Measurements from ENCODE around the gene TNFSF8. TPM values are rescaled to one million over a fixed set of nuclear protein-coding genes. Genes with fewer than 3 reads are reported as not detected.

TNFSF8 gene
- total and polyA plus RNA-seq, 2 of the 4 experiments (the other 2 are of a cell fraction): not detected

- intact Hi-C loops (cut with micrococcal nuclease) (no loop called here), dilution Hi-C loops (cut with HindIII; ENCODE audit: low sequenced_read_pairs, unreplicated experiment) (no loop called here), in situ Hi-C loops (cut with MboI; ENCODE audit: low sequenced_read_pairs) (no loop called here)
- H4K20me1 ChIP-seq (ENCODE audit: insufficient read depth, low read length): no peaks in the 10 kb centered on the region
- DNase-seq (no peak), ATAC-seq (ENCODE audit: low read depth) (no peak)
- CTCF ChIA-PET: interaction anchor here (1.1 kb wide), 1 partner anchor 9 kb away, joined by 4 read pairs; no protein-coding TSS in a partner anchor
- BruUV-seq (replicated peaks): no TSS peak
- H3K27ac ChIP-seq (ENCODE audit: insufficient read depth, low read length): no peak overlapping the region
- no peaks in the 10 kb centered on the region for H3K4me1 ChIP-seq (ENCODE audit: control insufficient read depth, insufficient read depth, low read length)
- WGBS, 2 experiments (ENCODE audit: extremely low coverage in 2 of 2, insufficient read length in 1 of 2): 81% methylated on average over 2 of the region's 5 CpGs; no CpG with 5 or more reads in 1 of the 2 experiments
- no peak for TF ChIP-seq SMC3 (IDR thresholded peaks at IDR 0.05; ENCODE audit: low read depth, low read length)
- no peak for TF ChIP-seq MAZ (IDR thresholded peaks at IDR 0.05; ENCODE audit: borderline replicate concordance, low read depth, low read length)
- no peak for TF ChIP-seq RAD21 (IDR thresholded peaks at IDR 0.05; ENCODE audit: low read length)
- no peak for TF ChIP-seq USF2 (IDR thresholded peaks at IDR 0.05; ENCODE audit: low read depth, low read length)
- TF ChIP-seq MXI1 (IDR thresholded peaks at IDR 0.05; ENCODE audit: borderline replicate concordance, low read depth, low read length): no peak
- no peak for TF ChIP-seq ELK1 (IDR thresholded peaks at IDR 0.05; ENCODE audit: borderline replicate concordance, low read depth, low read length)
- no peak for TF ChIP-seq MAFK (IDR thresholded peaks at IDR 0.05; ENCODE audit: low read depth, low read length)
- TF ChIP-seq RCOR1 (IDR thresholded peaks at IDR 0.05; ENCODE audit: insufficient replicate concordance, low read length): no peak
- TF ChIP-seq CTCF (conservative IDR thresholded peaks at IDR 0.05; ENCODE audit: low read depth, low read length): no peak
- TF ChIP-seq CHD1 (IDR thresholded peaks at IDR 0.05; ENCODE audit: low read depth, low read length): no peak
- no peak for TF ChIP-seq CEBPB (IDR thresholded peaks at IDR 0.05; ENCODE audit: low read depth, low read length)
- no peak for TF ChIP-seq POLR2A (IDR thresholded peaks at IDR 0.05; ENCODE audit: low read depth, low read length)
- TF ChIP-seq FOS (IDR thresholded peaks at IDR 0.05; ENCODE audit: low read depth, low read length): no peak
- TF ChIP-seq NFE2L2 (IDR thresholded peaks at IDR 0.05; ENCODE audit: low read depth, low read length): no peak
- no peak for TF ChIP-seq BHLHE40 (IDR thresholded peaks at IDR 0.05; ENCODE audit: low read depth, low read length)
- no peak for TF ChIP-seq RFX5 (IDR thresholded peaks at IDR 0.05; ENCODE audit: low read depth, low read length)
- H3K36me3 ChIP-seq (ENCODE audit: control insufficient read depth, insufficient read depth, low read length): no peaks in the 10 kb centered on the region
- H4K91ac ChIP-seq (ENCODE audit: insufficient read depth, low read depth, low read length): no peak overlapping the region
- no peak overlapping the region for H4K8ac ChIP-seq (ENCODE audit: low read depth in 2 of 2, low read length in 2 of 2)
- H2AK9ac ChIP-seq (replicated peaks; ENCODE audit: low read depth, low read length, poor library complexity): no peak overlapping the region
- no peak overlapping the region for H2BK15ac ChIP-seq (ENCODE audit: low read depth, low read length)
- H3K27me3 ChIP-seq (ENCODE audit: control insufficient read depth, insufficient read depth, low read length): peaks cover 57% of the 10 kb centered on the region
- H3K4me3 ChIP-seq (ENCODE audit: insufficient read depth, low read depth, low read length): no peak overlapping the region
- H3K56ac ChIP-seq (ENCODE audit: extremely low read depth, insufficient read depth, low read length): no peak overlapping the region
- H2AFZ ChIP-seq (replicated peaks; ENCODE audit: low read length, poor library complexity): no peak overlapping the region
- no peak overlapping the region for H4K5ac ChIP-seq (ENCODE audit: low read depth, low read length)
- H3K79me1 ChIP-seq (ENCODE audit: low read depth in 1 of 2, low read length in 2 of 2): no peaks in the 10 kb centered on the region
- H2BK20ac ChIP-seq (ENCODE audit: low read depth, low read length): no peak overlapping the region
- no peak overlapping the region for H3K14ac ChIP-seq (replicated peaks; ENCODE audit: low read depth, low read length)
- H3K4me2 ChIP-seq (ENCODE audit: low read depth, low read length): no peak overlapping the region
- H2AK5ac ChIP-seq (ENCODE audit: low read depth, low read length): no peak overlapping the region
- no peak overlapping the region for H3K4ac ChIP-seq (ENCODE audit: low read depth, low read length)
- H2BK5ac ChIP-seq (ENCODE audit: low read depth, low read length, poor library complexity, severe bottlenecking): no peak overlapping the region
- no peak overlapping the region for H3K9ac ChIP-seq (ENCODE audit: low read depth, low read length)
- no peak overlapping the region for H2BK120ac ChIP-seq (ENCODE audit: low read depth, low read length)
- no peaks in the 10 kb centered on the region for H3K9me1 ChIP-seq (ENCODE audit: insufficient read depth, low read length)
- H3K18ac ChIP-seq (ENCODE audit: low read depth, low read length): no peak overlapping the region
- POLR2A ChIA-PET (ENCODE audit: unreplicated experiment): no interaction called here
- H3K23ac ChIP-seq (ENCODE audit: low read depth, low read length): no peak overlapping the region
- no peaks in the 10 kb centered on the region for H3K9me3 ChIP-seq (ENCODE audit: control insufficient read depth, insufficient read depth, low read length)
Measured at GRCh38 chr9:114931407-114931806, 1.0 kb upstream of the TNFSF8 start.

Data from IMR-90 (cell line).